SHP77 treated with DMSO at 0.1 percent for 48 hours (cell line): ENCODE results near the gene AHCYL1.

ENCODE experiments used
- DNase-seq: peaks from one replicate; lab custom pipeline; 2025; lab: John Stamatoyannopoulos, UW

The AHCYL1 gene

DNA sequence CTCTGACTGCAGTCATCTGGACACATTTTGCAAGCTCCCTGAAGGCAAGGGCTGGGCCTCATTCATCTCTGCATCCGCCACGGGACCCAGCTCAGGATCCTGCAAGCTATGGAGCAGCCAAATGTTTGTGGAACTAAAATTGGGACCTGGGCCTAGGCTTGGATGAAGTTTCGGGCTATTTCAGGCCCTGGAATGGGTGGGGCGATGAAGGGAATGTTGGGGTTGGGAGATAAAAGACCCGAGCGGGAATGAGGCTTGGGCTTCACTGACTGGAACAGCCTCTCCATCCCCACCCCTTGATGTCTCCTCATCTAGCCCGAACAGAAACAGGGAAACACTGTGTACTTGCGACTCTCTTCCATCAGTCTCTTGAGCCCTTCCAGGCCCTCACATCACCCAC, 7.3 kb upstream of the AHCYL1 start:
- no peak for DNase-seq

DNA sequence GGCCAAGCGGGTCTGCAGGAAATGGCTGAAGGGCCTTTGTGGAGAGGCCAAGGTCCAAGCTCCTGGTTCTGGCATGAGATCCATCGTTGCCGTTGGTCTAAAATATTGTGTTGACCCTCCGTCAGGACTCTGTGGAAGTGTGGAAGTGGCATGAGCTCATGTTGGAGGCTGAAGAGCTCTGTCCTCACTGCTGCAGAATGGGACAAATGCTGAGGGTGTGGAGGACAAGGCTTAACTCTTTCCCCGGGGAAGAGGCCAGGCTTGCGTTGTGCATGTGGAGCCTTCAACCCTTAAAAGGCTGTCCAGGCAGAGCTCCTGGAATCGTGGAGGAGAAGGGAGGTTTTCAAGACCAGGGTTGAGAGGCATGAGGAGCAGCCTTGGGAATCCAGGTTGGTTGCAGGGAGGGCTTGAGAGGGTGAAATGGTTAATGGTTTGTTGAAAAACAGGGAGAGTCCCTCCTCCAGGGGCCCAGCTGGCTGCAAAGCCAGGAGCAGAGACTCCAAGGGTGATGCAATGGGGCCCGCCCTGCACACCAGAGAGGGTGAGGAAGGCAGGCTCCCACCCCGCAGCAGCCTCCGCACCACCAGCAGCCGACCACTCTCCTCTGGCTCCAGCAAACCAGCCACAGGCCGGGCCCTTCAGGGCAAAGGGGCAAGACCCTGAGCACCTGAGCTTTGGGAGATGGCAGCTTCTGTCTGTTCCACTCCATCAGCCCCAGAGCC, 6.7 kb upstream of the AHCYL1 start:
- no peak for DNase-seq

- DNase-seq, result no peak
Observed at GRCh38 chr1:109978761-109979488, 5.6 kb upstream of the AHCYL1 start.

GRCh38 chr1:109979489-109980091, 5.0 kb upstream of the AHCYL1 start:
- DNase-seq, result no peak

- DNase-seq, result no peak
Observed at GRCh38 chr1:109980324-109981003, 4.1 kb upstream of the AHCYL1 start.

GRCh38 chr1:109981004-109981335, 3.6 kb upstream of the AHCYL1 start:
- DNase-seq, result no peak

DNA sequence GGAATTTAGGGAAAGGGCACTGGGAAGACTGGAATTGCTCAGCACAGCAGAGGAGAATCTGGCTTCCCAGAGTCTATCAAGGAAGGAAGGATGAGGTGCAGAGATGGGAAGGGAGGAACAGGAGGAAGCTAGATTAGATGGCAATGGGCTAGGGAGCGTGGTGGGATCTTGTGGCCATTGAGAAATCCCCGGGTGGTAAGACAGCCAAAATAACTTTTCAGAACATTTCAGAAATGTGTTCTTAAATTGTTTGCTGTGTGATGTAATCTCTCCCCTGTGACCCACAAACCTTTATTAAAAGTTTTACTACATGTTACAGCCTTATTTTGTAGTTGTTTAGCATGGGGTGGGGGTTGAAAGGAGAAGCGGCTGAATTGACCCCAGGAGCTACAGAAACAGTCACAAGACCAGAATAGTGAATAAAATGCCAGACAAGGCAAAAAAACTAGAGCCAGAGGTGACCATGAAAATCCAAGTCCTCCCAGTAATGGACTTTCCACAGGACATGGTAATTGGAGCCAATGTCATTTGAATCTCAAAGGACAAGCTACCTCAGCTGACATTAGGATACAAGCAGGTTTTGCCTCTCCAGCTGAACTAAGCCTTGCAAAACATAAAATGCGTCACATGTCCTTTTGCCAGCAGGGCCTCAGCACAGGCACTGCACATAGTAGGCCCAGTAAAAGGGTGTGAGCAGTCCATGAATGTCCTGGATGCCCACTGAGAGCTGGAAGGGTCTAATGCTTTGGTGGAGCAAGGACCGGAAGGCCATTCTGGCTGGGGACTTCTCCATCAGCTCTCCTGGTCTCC, 980 bp upstream of the AHCYL1 start:
- no peak for DNase-seq

DNA sequence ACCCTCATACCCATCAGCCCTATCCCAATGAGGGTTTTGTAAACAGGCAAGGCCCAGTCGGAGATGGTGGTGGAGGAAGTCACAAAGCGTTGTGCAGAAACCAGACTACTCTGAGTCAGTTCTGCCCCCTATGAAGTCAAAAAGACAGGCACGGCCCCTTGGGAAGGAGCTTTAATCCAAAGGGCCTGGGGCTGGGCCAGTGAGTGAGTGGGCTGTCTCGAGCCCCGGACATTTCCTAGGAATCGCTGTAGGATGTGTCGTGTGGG, 442 bp upstream of the AHCYL1 start:
- DNase-seq, result no peak

- no peak for DNase-seq
Observed at GRCh38 chr1:109985247-109986053, 885 bp downstream of the AHCYL1 start.

- DNase-seq, result no peak
Observed at GRCh38 chr1:109986054-109986444, 1.5 kb downstream of the AHCYL1 start.

GRCh38 chr1:109988349-109988914, 3.9 kb downstream of the AHCYL1 start:
- DNase-seq, result no peak

- no peak for DNase-seq
Observed at GRCh38 chr1:109989506-109990301, 5.1 kb downstream of the AHCYL1 start.

DNA sequence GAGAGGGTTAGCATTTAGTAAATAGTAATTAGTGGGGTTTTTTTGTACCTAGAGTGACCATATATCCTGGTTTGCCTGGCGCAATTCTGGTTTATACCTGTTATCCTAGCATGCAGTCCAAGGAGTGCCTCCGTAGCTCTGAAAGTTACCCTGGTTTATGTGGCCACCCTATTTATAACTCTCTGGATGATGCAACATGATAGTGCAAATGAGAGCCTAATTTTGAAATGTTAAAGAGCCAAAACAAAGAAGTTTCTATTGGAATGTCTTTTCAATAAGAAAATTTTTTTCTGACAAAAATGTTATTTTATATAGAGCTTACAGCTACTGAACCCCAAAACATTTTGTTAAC, 5.7 kb downstream of the AHCYL1 start:
- no peak for DNase-seq

DNA sequence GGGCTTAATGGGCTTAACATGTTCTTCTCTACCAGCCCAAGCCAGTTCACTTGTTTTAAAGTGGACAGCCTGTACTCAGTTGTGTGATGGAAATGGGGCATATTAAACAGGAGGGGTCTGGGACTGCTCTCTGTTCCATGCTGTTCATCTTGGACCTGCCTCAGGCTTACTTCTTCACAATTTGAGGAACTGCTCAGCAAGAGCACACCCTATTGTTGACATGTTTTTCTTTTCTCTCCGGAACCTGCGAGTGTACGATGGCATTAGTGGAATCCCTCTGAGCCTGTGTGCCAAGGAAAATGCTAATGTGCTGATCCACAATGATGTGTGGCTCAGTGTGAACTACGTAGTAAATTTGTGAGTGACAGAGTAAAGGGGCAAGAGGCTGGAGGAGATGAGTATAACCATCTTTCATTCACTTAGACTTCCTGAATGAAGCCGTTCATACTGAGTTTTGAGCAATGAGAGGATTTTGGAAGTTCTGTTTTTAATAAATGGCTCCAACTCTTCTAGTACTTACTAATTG, 6.9 kb downstream of the AHCYL1 start:
- no peak for DNase-seq

- no peak for DNase-seq
Observed at GRCh38 chr1:109993885-109994284, 9.3 kb downstream of the AHCYL1 start.

GRCh38 chr1:109994654-109995053, 10.1 kb downstream of the AHCYL1 start:
- no peak for DNase-seq

- no peak for DNase-seq
Observed at GRCh38 chr1:109995536-109995935, 11.0 kb downstream of the AHCYL1 start.

- no peak for DNase-seq
Observed at GRCh38 chr1:109996476-109996875, 11.9 kb downstream of the AHCYL1 start.

- DNase-seq, result no peak
Observed at GRCh38 chr1:109997204-109997866, 12.8 kb downstream of the AHCYL1 start.

- no peak for DNase-seq
Observed at GRCh38 chr1:109997867-109998229, 13.3 kb downstream of the AHCYL1 start.
